ENCODE measurements around the gene DGKI.

GRCh38 chr7:137523171-137523570 is 323.6 kb downstream of the DGKI start:
- TF ChIP-seq GATA2 (IDR thresholded peaks at IDR 0.05; ENCODE audit: low read depth, low read length) (no peak), GATA3 (IDR thresholded peaks at IDR 0.05; ENCODE audit: low read depth, low read length) (no peak)

Data from SH-SY5Y (cell line).